ENCODE data around the gene ENTPD8.
"Not testable (repeated sequence)": the region's sequence is repeated elsewhere in the genome, so short reads cannot be mapped to it uniquely, and the experiment has no call there.

ENTPD8 gene

GRCh38 chr9:137475666-137476065, 34.5 kb upstream of the ENTPD8 start:
- DNase-seq, result no peak

- no peak for DNase-seq
Observed at GRCh38 chr9:137474271-137474670, 33.1 kb upstream of the ENTPD8 start.

GRCh38 chr9:137470785-137471184, 29.6 kb upstream of the ENTPD8 start:
- DNase-seq, result no peak

GRCh38 chr9:137467896-137468295, 26.7 kb upstream of the ENTPD8 start:
- DNase-seq, result no peak

GRCh38 chr9:137467161-137467581, 26.0 kb upstream of the ENTPD8 start:
- no peak for DNase-seq

GRCh38 chr9:137466389-137467085, 25.4 kb upstream of the ENTPD8 start:
- DNase-seq, result not testable (repeated sequence)

- no peak for DNase-seq
Observed at GRCh38 chr9:137465720-137466388, 24.7 kb upstream of the ENTPD8 start.

GRCh38 chr9:137465000-137465719, 24.0 kb upstream of the ENTPD8 start:
- no peak for DNase-seq

- no peak for DNase-seq
Observed at GRCh38 chr9:137464291-137464999, 23.3 kb upstream of the ENTPD8 start.

- DNase-seq, result no peak
Observed at GRCh38 chr9:137463931-137464290, 22.8 kb upstream of the ENTPD8 start.

GRCh38 chr9:137462986-137463930, 22.1 kb upstream of the ENTPD8 start:
- no peak for DNase-seq

- no peak for DNase-seq
Observed at GRCh38 chr9:137462396-137462985, 21.3 kb upstream of the ENTPD8 start.

GRCh38 chr9:137461663-137462395, 20.7 kb upstream of the ENTPD8 start:
- DNase-seq, result peak; percentile 28 to 52

GRCh38 chr9:137461316-137461662, 20.1 kb upstream of the ENTPD8 start:
- DNase-seq, result no peak

GRCh38 chr9:137460363-137461315, 19.5 kb upstream of the ENTPD8 start:
- no peak for DNase-seq

GRCh38 chr9:137459601-137460362, 18.6 kb upstream of the ENTPD8 start:
- no peak for DNase-seq

- peak; percentile 76 to 79 for DNase-seq
Observed at GRCh38 chr9:137459152-137459600, 18.0 kb upstream of the ENTPD8 start, which contains the start of gene NSMF. Gene NSMF (minus strand): TSS chr9:137459334. CDS start chr9:137459102, 232 bp downstream.

GRCh38 chr9:137458194-137459151, 17.3 kb upstream of the ENTPD8 start:
- no peak for DNase-seq
